Pancreas (tissue), 10 donors: ENCODE results near the gene TCP11. TPM values are rescaled to one million over a fixed set of nuclear protein-coding genes. Genes with fewer than 3 reads are reported as not detected.
"Not testable (repeated sequence)": the region's sequence is repeated elsewhere in the genome, so short reads cannot be mapped to it uniquely, and the experiment has no call there.

Experiments
- ATAC-seq, 4 donors: fragments of 200-7000 bp; cut with Tn5 transposase; one replicate each; pipeline versions ENCODE4 v1.8.0 to v1.9.1; 2020; ENCODE audit warnings: mild to moderate bottlenecking in 4 of 4, moderate library complexity in 4 of 4
- DNase-seq, 6 donors: peaks; one replicate each; pipeline ENCODE4 v3.0.0-alpha.2; 2020
- FAIRE-seq: peaks from 2 replicates; lab custom pipeline; 2012; peaks lifted over from hg19 to GRCh38; lab: Jason Lieb, UNC
- H3K27ac ChIP-seq, 4 donors: fragments of 200-600 bp; sonication (generic); 1 replicate in 3 of 4; 2 replicates in 1 of 4; pipeline versions ENCODE4 v1.5.0 to v1.8.0; 2020
- H3K27me3 ChIP-seq, 4 donors: fragments of 200-600 bp; one replicate each; pipeline ENCODE4 v1.8.0; 2021
- H3K36me3 ChIP-seq, 3 donors: fragments of 200-600 bp; sonication (generic) in 1 of 3; one replicate each; pipeline versions ENCODE4 v1.5.0 to v1.8.0; 2020 to 2021
- H3K4me1 ChIP-seq, 3 donors: fragments of 200-600 bp; one replicate each; pipeline ENCODE4 v1.8.0; 2021
- H3K4me3 ChIP-seq, 4 donors: fragments of 200-600 bp; sonication (generic) in 2 of 4; one replicate each; pipeline versions ENCODE4 v1.5.0 to v1.8.0; 2020 to 2021
- H3K9me3 ChIP-seq, 4 donors: fragments of 200-600 bp; one replicate each; pipeline ENCODE4 v1.8.0; 2021
- CTCF ChIP-seq, 4 donors: fragments of 200-600 bp; sonication (generic) in 3 of 4; IDR thresholded peaks; one replicate each; pipeline versions ENCODE4 v1.5.0 to v1.8.0; 2021; ENCODE audit warnings: antibody characterized with exemption in 4 of 4
- WGBS, 2 donors: extraction: QIAGEN DNeasy Blood & Tissue Kit; methylation state at CpG; one replicate each; pipeline ENCODE4 v1.1.7; 2013; 5-methylcytosine and 5-hydroxymethylcytosine counted together
- intact Hi-C, 3 donors: fragments of 100-400 bp; cut with DNase I; formaldehyde crosslinking; loops; one replicate each; pipeline versions ENCODE4 v1.11.1 to v1.14.2; 2022
- polyA plus RNA-seq, 2 donors: library from polyadenylated mRNA; stranded (reverse); fragments of 200-250 nt; gene quantifications; one replicate each; pipeline ENCODE4 v1.2.3, GENCODE V29; 2013
- total RNA-seq, 6 donors: library from RNA; stranded (reverse); fragmentation: NEBNext Ultra II Directional in 4 of 6; extraction: Animal tissue kit (Norgen Biotek cat#: 25700) in 4 of 6; gene quantifications; one replicate each; pipeline versions ENCODE4 v1.2.1 to v1.2.4, GENCODE V29; 2021 to 2023
- donor health status: healthy with polysubstance abuse.
- donor health status: DM: no; HTN: no; CAD: no; lungs with moderate emphysema.
- donor health status: DM: no; HTN: no; CAD: no.
- donor health status: control.
- donor health status: control.
- donor health status: Bipolar disorder and iron deficiency.
- donor health status: DM: yes; HTN: yes; CAD: no.
- donor health status: DM: no; HTN: no; CAD: no.
- donor health status: DM: no; HTN: no; CAD: no.
- donor health status: DM: yes; HTN: yes; CAD: no.

The TCP11 gene
- total and polyA plus RNA-seq, 8 donors, result 0.14 to 0.34 TPM; not detected in 6

DNA sequence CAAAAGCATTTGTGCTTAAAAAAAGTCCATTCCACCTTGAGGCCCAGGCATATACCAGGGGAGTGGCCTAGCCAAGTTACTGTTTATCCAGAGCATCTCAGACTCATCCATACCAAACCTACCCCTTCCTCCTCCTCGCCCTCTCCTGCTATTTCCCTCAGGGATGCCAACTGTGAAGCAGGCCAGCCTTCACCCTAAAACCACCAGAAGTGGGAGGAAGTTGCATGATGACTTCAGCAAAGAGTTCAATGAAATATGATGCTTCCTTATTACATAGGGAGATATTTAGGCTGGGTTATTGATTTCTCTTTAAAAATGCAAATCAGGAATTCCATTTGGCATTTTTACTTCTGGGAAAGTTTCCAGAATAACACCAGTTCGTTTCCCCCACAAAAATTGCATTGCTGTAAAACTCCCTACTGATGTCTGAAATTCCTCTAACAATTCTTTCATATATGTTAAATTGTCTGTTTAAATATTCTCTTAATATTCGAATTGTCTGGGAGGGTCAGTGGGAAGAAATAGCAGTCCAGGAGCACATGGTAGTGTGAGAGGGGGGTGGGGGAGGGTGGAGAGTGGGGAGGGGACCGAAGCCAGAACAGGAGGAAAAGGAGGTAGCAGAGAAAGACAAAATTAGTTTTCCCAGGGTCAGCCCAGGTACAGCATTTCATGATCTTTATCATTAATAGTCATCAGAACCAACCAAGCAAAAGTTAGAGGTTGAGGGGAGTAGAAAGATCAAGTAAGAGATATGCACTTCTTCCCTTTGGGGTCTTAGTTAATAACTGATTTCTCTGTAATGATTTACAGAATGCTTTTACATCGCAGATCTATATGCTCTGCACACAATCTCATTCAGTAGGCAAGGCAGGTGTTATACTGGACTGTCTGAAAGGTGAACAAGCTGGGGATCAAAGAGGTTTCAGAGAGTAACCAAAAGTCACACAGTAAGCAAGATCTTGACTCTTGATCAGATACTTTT, 1.7 kb upstream of the TCP11 start:
- intact Hi-C loops, result loop anchor here in 1 of 3 donors (5.0 to 10.0 kb wide), 2 partner anchors 62 to 156 kb away; no protein-coding TSS in a partner anchor
- ATAC-seq, result no peak
- 32 to 33% methylated on average over 5 of the region's 5 CpGs for WGBS, 2 donors

DNA sequence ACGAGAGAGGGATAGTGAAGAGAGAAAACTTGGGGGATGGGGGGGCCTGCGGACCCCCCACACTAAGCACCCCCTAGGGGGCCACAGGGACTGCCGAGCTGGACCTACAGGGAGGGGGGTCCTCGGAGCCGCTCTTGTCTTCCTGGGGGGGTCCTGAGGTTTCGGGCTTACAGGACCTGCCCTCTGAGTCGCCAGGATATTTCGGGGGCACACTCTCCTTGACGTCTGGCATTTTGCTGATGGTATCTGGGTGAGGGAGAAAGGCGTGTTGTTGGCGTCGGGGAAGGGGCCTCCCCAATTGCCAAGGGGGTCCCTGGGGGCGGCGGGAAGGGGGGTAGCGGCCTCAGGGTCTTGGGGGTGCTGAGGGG, 516 bp downstream of the TCP11 start:
- H3K9me3 ChIP-seq, result no peaks in the 10 kb centered on the region
- H3K4me1 ChIP-seq, result no peaks in the 10 kb centered on the region
- peaks cover 0 to 5% (median 0%) of the 10 kb centered on the region in 4 donors for H3K27me3 ChIP-seq
- H3K27ac ChIP-seq, result no peak overlapping the region
- DNase-seq, result no peak
- WGBS, 2 donors, result 43 to 50% methylated on average over 15 of the region's 15 CpGs
- peak overlapping the region in 1 of 4 donors; percentile 28 for H3K4me3 ChIP-seq
- ATAC-seq, result no peak
- FAIRE-seq, result no peak
- no peaks in the 10 kb centered on the region for H3K36me3 ChIP-seq
- intact Hi-C loops, result loop anchor here in 1 of 3 donors (5.0 to 10.0 kb wide), 2 partner anchors 64 to 153 kb away; no protein-coding TSS in a partner anchor
- TF ChIP-seq CTCF (IDR thresholded peaks at IDR 0.05), result no peak

More for the DNA sequence above, 1.7 kb upstream of the TCP11 start:
- DNase-seq, result no peak
- no peaks in the 10 kb centered on the region for H3K36me3 ChIP-seq
- no peak overlapping the region for H3K4me3 ChIP-seq
- no peak for TF ChIP-seq CTCF (IDR thresholded peaks at IDR 0.05)
- no peak for FAIRE-seq
- peaks cover 0 to 5% (median 0%) of the 10 kb centered on the region in 4 donors for H3K27me3 ChIP-seq
- no peak overlapping the region for H3K27ac ChIP-seq
- H3K4me1 ChIP-seq, result no peaks in the 10 kb centered on the region
- no peaks in the 10 kb centered on the region for H3K9me3 ChIP-seq

GRCh38 chr6:35139924-35140638, 1.1 kb downstream of the TCP11 start:
- Histone ChIP-seq H3K27ac (no peak overlapping the region), H3K27me3 (peaks cover 0 to 5% (median 0%) of the 10 kb centered on the region in 4 donors), H3K4me1 (no peaks in the 10 kb centered on the region), H3K9me3 (no peaks in the 10 kb centered on the region), H3K4me3 (no peak overlapping the region), H3K36me3 (no peaks in the 10 kb centered on the region)
- peak; percentile 16 to 61 (median 44) for TF ChIP-seq CTCF (IDR thresholded peaks at IDR 0.05)
- DNase-seq (peak in 2 of 6 donors; percentile 16 to 51), FAIRE-seq (peak; percentile 94), ATAC-seq (peak; percentile 56 to 87 (median 82))
- 27 to 28% methylated on average over 17 of the region's 17 CpGs for WGBS, 2 donors
- intact Hi-C loops, result loop anchor here in 2 of 3 donors (5.0 to 10.0 kb wide), 2 partner anchors 65 to 153 kb away; no protein-coding TSS in a partner anchor

DNA sequence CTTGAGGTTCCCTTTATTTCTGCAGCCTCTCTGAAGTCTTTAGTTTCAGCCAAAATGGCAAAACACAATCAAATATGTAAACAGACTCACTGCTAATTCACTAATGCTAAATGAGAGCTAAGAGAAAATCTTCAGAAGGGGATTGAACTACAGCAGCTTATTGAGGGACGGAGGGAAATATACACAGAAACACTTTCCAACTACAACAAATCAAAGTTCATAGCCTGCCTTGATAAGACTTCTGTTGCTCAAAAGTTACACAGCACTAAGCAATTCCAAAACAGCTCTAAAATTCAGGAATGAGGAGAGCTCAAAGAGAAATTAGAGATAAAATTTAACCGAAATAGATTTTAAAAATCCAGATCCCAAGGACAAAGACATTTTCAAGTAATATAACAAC, 1.7 kb downstream of the TCP11 start:
- TF ChIP-seq CTCF (IDR thresholded peaks at IDR 0.05), result no peak
- Histone ChIP-seq H3K27ac (no peak overlapping the region), H3K9me3 (no peaks in the 10 kb centered on the region), H3K27me3 (peaks cover 0 to 5% (median 0%) of the 10 kb centered on the region in 4 donors), H3K4me3 (no peak overlapping the region), H3K36me3 (no peaks in the 10 kb centered on the region), H3K4me1 (no peaks in the 10 kb centered on the region)
- intact Hi-C loops, result loop anchor here in 1 of 3 donors (5.0 kb wide), 1 partner anchor 152 kb away; no protein-coding TSS in a partner anchor
- DNase-seq (no peak), ATAC-seq (peak in 3 of 4 donors; percentile 29 to 44 (median 40)), FAIRE-seq (no peak)
- 18 to 24% methylated on average over 2 of the region's 2 CpGs for WGBS, 2 donors

GRCh38 chr6:35138191-35138590, 2.9 kb downstream of the TCP11 start:
- not testable (repeated sequence) for H3K9me3 ChIP-seq, ATAC-seq, H3K4me1 ChIP-seq, H3K4me3 ChIP-seq, FAIRE-seq, H3K36me3 ChIP-seq, H3K27me3 ChIP-seq, H3K27ac ChIP-seq, DNase-seq
- intact Hi-C loops, result loop anchor here in 1 of 3 donors (5.0 kb wide), 1 partner anchor 151 kb away; no protein-coding TSS in a partner anchor
- 70 to 76% methylated on average over 3 of the region's 3 CpGs for WGBS, 2 donors
